H9 (cell line): Measurements from ENCODE around the gene EPB41L1. TPM values are rescaled to one million over a fixed set of nuclear protein-coding genes. Genes with fewer than 3 reads are reported as not detected.

Source experiments
- DNase-seq: peaks from one replicate; pipeline ENCODE4 v3.0.0-alpha.2; 2017
- H2AFZ ChIP-seq: one replicate; pipeline ENCODE4 v1.6.1; 2013; ENCODE audit warnings: mild to moderate bottlenecking, low read length, control low read depth, moderate library complexity
- H2AK5ac ChIP-seq: 2 replicates; pipeline ENCODE4 v1.6.1; 2013; ENCODE audit warnings: low read length, control low read depth, mixed read lengths; ENCODE audit not compliant: insufficient read length
- H2BK120ac ChIP-seq: one replicate; pipeline ENCODE4 v1.6.1; 2013; ENCODE audit warnings: low read depth, mild to moderate bottlenecking, low read length, control low read depth, inconsistent platforms; ENCODE audit not compliant: poor library complexity, severe bottlenecking
- H2BK12ac ChIP-seq: 2 replicates; pipeline ENCODE4 v1.6.1; 2013; ENCODE audit warnings: low read length, control low read depth, mixed read lengths, low read depth; ENCODE audit not compliant: insufficient read length
- H2BK15ac ChIP-seq: 2 replicates; pipeline ENCODE4 v1.6.1; 2013; ENCODE audit warnings: low read depth, low read length, control low read depth
- H2BK20ac ChIP-seq: one replicate; pipeline ENCODE4 v1.6.1; 2013; ENCODE audit warnings: low read depth, mild to moderate bottlenecking, low read length, control low read depth, inconsistent platforms; ENCODE audit not compliant: poor library complexity, severe bottlenecking
- H2BK5ac ChIP-seq: 2 replicates; pipeline ENCODE4 v1.6.1; 2013; ENCODE audit warnings: low read length, control low read depth, mixed read lengths; ENCODE audit not compliant: insufficient read length
- H3K14ac ChIP-seq: 2 replicates; pipeline ENCODE4 v1.6.1; 2013; ENCODE audit warnings: low read length, control low read depth; ENCODE audit not compliant: insufficient read depth
- H3K18ac ChIP-seq: 2 replicates; pipeline ENCODE4 v1.6.1; 2013; ENCODE audit warnings: low read depth, mild to moderate bottlenecking, mixed read lengths, low read length, control low read depth; ENCODE audit not compliant: insufficient read length
- H3K23ac ChIP-seq: 2 replicates; pipeline ENCODE4 v1.6.1; 2013; ENCODE audit warnings: low read length, control low read depth, mixed read lengths, low read depth; ENCODE audit not compliant: insufficient read length
- H3K23me2 ChIP-seq: 2 replicates; pipeline ENCODE4 v1.6.1; 2013; ENCODE audit warnings: low read depth, mild to moderate bottlenecking, mixed read lengths, low read length, control low read depth; ENCODE audit not compliant: insufficient read length, poor library complexity, severe bottlenecking
- H3K27ac ChIP-seq: 2 replicates; pipeline ENCODE4 v1.5.1; 2013; ENCODE audit warnings: low read length, control low read depth, mixed read lengths, low read depth; ENCODE audit not compliant: insufficient read length
- H3K27me3 ChIP-seq: 2 replicates; pipeline ENCODE4 v1.6.1; 2013; ENCODE audit warnings: low read length, control low read depth, inconsistent platforms; ENCODE audit not compliant: insufficient read depth
- H3K4ac ChIP-seq: 2 replicates; pipeline ENCODE4 v1.6.1; 2013; ENCODE audit warnings: low read depth, mild to moderate bottlenecking, control low read depth, inconsistent platforms, low read length, moderate library complexity
- H3K4me1 ChIP-seq: 2 replicates; pipeline ENCODE4 v1.6.1; 2013; ENCODE audit warnings: low read length, control low read depth, inconsistent platforms; ENCODE audit not compliant: insufficient read depth
- H3K4me2 ChIP-seq: 2 replicates; pipeline ENCODE4 v1.6.1; 2013; ENCODE audit warnings: low read length, control low read depth, mixed read lengths; ENCODE audit not compliant: insufficient read length, insufficient read depth
- H3K56ac ChIP-seq: 2 replicates; pipeline ENCODE4 v1.6.1; 2013; ENCODE audit warnings: low read depth, mild to moderate bottlenecking, mixed read lengths, low read length, control low read depth; ENCODE audit not compliant: insufficient read length
- H3K79me1 ChIP-seq: 2 replicates; pipeline ENCODE4 v1.6.1; 2013; ENCODE audit warnings: low read depth, mild to moderate bottlenecking, moderate library complexity, low read length, control low read depth, inconsistent platforms; ENCODE audit not compliant: insufficient read depth, poor library complexity, severe bottlenecking
- H3K79me2 ChIP-seq: 2 replicates; pipeline ENCODE4 v1.6.1; 2013; ENCODE audit warnings: low read length, control low read depth, inconsistent platforms; ENCODE audit not compliant: insufficient read depth
- H3K9ac ChIP-seq: 2 replicates; pipeline ENCODE4 v1.6.1; 2013; ENCODE audit warnings: low read length, control low read depth, mixed read lengths; ENCODE audit not compliant: insufficient read length; ENCODE audit errors: extremely low read depth
- H3K9me3 ChIP-seq: one replicate; pipeline ENCODE4 v1.6.1; 2013; ENCODE audit warnings: low read depth, low read length, inconsistent platforms; ENCODE audit not compliant: control insufficient read depth
- H3T11ph ChIP-seq: one replicate; pipeline ENCODE4 v1.6.1; 2013; ENCODE audit warnings: mild to moderate bottlenecking, low read length, control low read depth, inconsistent platforms
- H4K20me1 ChIP-seq: one replicate; pipeline ENCODE4 v1.6.1; 2013; ENCODE audit not compliant: control insufficient read depth, insufficient read length, insufficient read depth
- H4K5ac ChIP-seq: 2 replicates; pipeline ENCODE4 v1.6.1; 2013; ENCODE audit warnings: low read depth, mild to moderate bottlenecking, mixed read lengths, low read length, control low read depth; ENCODE audit not compliant: insufficient read length
- H4K8ac ChIP-seq: replicated peaks from 2 replicates; pipeline ENCODE4 v1.6.1; 2013; ENCODE audit warnings: low read length, control low read depth, mixed read lengths, low read depth; ENCODE audit not compliant: insufficient read length
- H4K91ac ChIP-seq: 2 replicates; pipeline ENCODE4 v1.6.1; 2013; ENCODE audit warnings: low read depth, mild to moderate bottlenecking, moderate library complexity, mixed read lengths, low read length, control low read depth; ENCODE audit not compliant: insufficient read length
- H3K27ac Mint-ChIP-seq, 3 experiments: 2 replicates in 2 of 3; 3 replicates in 1 of 3; pipeline ENCODE4 v1.8.0; 2020 to 2021; ENCODE audit warnings: mixed read lengths in 3 of 3, mild to moderate bottlenecking in 1 of 3, moderate library complexity in 1 of 3
- H3K27me3 Mint-ChIP-seq: 2 replicates; pipeline ENCODE4 v1.8.0; 2021; ENCODE audit warnings: low read depth, mild to moderate bottlenecking, moderate library complexity, mixed read lengths
- H3K36me3 Mint-ChIP-seq, 3 experiments: 2 replicates in 2 of 3; 3 replicates in 1 of 3; pipeline ENCODE4 v1.8.0; 2020 to 2021; ENCODE audit warnings: low read depth in 3 of 3, mixed read lengths in 3 of 3; ENCODE audit not compliant: insufficient read depth in 1 of 3
- H3K4me1 Mint-ChIP-seq, 2 experiments: 2 replicates each; pipeline ENCODE4 v1.8.0; 2020; ENCODE audit warnings: mixed read lengths in 2 of 2
- H3K4me3 Mint-ChIP-seq, 2 experiments: 2 replicates in 1 of 2; 3 replicates in 1 of 2; pipeline ENCODE4 v1.8.0; 2020 to 2021; ENCODE audit warnings: mild to moderate bottlenecking in 2 of 2, mixed read lengths in 2 of 2, moderate library complexity in 1 of 2
- H3K9me3 Mint-ChIP-seq, 2 experiments: 2 replicates in 1 of 2; 3 replicates in 1 of 2; pipeline ENCODE4 v1.8.0; 2020; ENCODE audit warnings: mild to moderate bottlenecking in 2 of 2, mixed read lengths in 2 of 2, moderate library complexity in 1 of 2
- WGBS: extraction: QIAGEN DNeasy Blood & Tissue Kit; methylation state at CpG from one replicate; pipeline ENCODE4 v1.1.7; 2013; ENCODE audit warnings: missing lambda C conversion rate, low lambda C conversion rate, mixed read lengths; ENCODE audit not compliant: insufficient read length; ENCODE audit errors: extremely low coverage; 5-methylcytosine and 5-hydroxymethylcytosine counted together
- total RNA-seq: library from RNA; stranded (reverse); gene quantifications from 2 replicates; pipeline ENCODE4 v1.2.1, GENCODE V29; 2021
- TF ChIP-seq, protein P1 (sequence below): fragments of 200-600 bp; sonication (generic); conservative IDR thresholded peaks from 3 replicates; pipeline ENCODE4 v1.8.0; 2021; ENCODE audit warnings: antibody characterized with exemption, mild to moderate bottlenecking

EPB41L1 gene
- total RNA-seq, 1 experiment from 2014 or later, result 31.1 TPM

DNA sequence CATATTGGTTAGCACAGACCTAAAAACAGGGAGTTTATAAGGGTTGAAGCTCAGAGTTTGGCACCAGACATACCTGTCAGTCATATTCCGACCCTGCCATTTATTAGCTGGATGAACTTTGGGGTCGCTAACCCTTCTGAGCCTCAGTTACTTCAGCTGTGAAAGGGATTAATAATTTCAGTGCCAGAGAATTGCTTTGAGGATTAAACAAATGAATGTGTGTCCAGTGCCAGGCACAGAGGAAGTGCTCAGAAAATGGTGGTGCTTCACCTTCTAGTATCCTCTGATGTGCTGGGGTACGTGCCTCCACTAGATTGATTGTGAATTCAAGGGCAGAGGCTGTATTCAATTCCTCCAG is 4.1 kb upstream of the EPB41L1 start:
- no peaks in the 10 kb centered on the region for H3K9me3 ChIP-seq
- H3K79me2 ChIP-seq, result no peaks in the 10 kb centered on the region
- H2AFZ ChIP-seq, result no peak overlapping the region
- H2BK5ac ChIP-seq, result no peak overlapping the region
- H2AK5ac ChIP-seq, result no peak overlapping the region
- Mint-ChIP-seq H3K36me3 (no peaks in the 10 kb centered on the region), H3K9me3 (no peaks in the 10 kb centered on the region), H3K27ac (no peak overlapping the region), H3K4me3 (no peak overlapping the region), H3K4me1 (peaks cover 16 to 21% of the 10 kb centered on the region in 2 experiments), H3K27me3 (peaks cover 23% of the 10 kb centered on the region)
- H2BK12ac ChIP-seq, result no peak overlapping the region
- no peaks in the 10 kb centered on the region for H3K79me1 ChIP-seq
- H4K8ac ChIP-seq, result no peak overlapping the region
- no peaks in the 10 kb centered on the region for H3K27me3 ChIP-seq
- H3K9ac ChIP-seq, result no peak overlapping the region
- H3K4ac ChIP-seq, result no peak overlapping the region
- H3T11ph ChIP-seq, result no peak overlapping the region
- no peaks in the 10 kb centered on the region for H4K20me1 ChIP-seq
- H3K23ac ChIP-seq, result no peak overlapping the region
- H3K18ac ChIP-seq, result no peak overlapping the region
- H2BK120ac ChIP-seq, result no peak overlapping the region
- no peak overlapping the region for H3K27ac ChIP-seq
- H3K4me2 ChIP-seq, result no peak overlapping the region
- WGBS, result no CpG with 5 or more reads among the region's 3 CpGs
- H2BK20ac ChIP-seq, result no peak overlapping the region
- DNase-seq, result no peak
- peaks cover 10% of the 10 kb centered on the region for H3K23me2 ChIP-seq
- H4K91ac ChIP-seq, result no peak overlapping the region
- TF ChIP-seq, protein P1, sequence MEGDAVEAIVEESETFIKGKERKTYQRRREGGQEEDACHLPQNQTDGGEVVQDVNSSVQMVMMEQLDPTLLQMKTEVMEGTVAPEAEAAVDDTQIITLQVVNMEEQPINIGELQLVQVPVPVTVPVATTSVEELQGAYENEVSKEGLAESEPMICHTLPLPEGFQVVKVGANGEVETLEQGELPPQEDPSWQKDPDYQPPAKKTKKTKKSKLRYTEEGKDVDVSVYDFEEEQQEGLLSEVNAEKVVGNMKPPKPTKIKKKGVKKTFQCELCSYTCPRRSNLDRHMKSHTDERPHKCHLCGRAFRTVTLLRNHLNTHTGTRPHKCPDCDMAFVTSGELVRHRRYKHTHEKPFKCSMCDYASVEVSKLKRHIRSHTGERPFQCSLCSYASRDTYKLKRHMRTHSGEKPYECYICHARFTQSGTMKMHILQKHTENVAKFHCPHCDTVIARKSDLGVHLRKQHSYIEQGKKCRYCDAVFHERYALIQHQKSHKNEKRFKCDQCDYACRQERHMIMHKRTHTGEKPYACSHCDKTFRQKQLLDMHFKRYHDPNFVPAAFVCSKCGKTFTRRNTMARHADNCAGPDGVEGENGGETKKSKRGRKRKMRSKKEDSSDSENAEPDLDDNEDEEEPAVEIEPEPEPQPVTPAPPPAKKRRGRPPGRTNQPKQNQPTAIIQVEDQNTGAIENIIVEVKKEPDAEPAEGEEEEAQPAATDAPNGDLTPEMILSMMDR, result no peak
- H4K5ac ChIP-seq, result no peak overlapping the region
- no peaks in the 10 kb centered on the region for H3K4me1 ChIP-seq
- H3K14ac ChIP-seq, result no peak overlapping the region
- H2BK15ac ChIP-seq, result no peak overlapping the region
- H3K56ac ChIP-seq, result no peak overlapping the region
